ENCODE data around the gene TUBB3. TPM values are rescaled to one million over a fixed set of nuclear protein-coding genes. Genes with fewer than 3 reads are reported as not detected.
A peak's percentile ranks its signal among the peaks of the same experiment; 100 is the strongest.

TUBB3 gene
- total RNA-seq, 1 experiment from 2014 or later, result 173 TPM

GRCh38 chr16:89921131-89921701 is 1.9 kb upstream of the TUBB3 start:
- Histone ChIP-seq H2AFZ (ENCODE audit: low read depth, low read length, poor library complexity, severe bottlenecking) (no peak overlapping the region), H3K9me3 (ENCODE audit: control insufficient read depth in 1 of 2, insufficient read depth in 1 of 2, low read depth in 1 of 2, low read length in 2 of 2) (no peaks in the 10 kb centered on the region), H3K27me3 (ENCODE audit: insufficient read depth, low read length) (no peaks in the 10 kb centered on the region), H3K4me3 (replicated peaks in 1 of 2; ENCODE audit: low read depth in 1 of 2, low read length in 2 of 2) (peak overlapping the region; percentile 74 to 91), H3K4me2 (ENCODE audit: low read length) (peak overlapping the region; percentile 79), H3K4me1 (ENCODE audit: control insufficient read depth in 1 of 2, insufficient read depth in 2 of 2, low read length in 2 of 2) (peaks cover 52 to 88% of the 10 kb centered on the region in 2 experiments), H3K9ac (ENCODE audit: low read length) (peak overlapping the region; percentile 74), H3K9me2 (ENCODE audit: insufficient read depth) (no peaks in the 10 kb centered on the region), H4K20me1 (ENCODE audit: insufficient read depth) (peaks cover 8% of the 10 kb centered on the region; the same call in 1 of the 2 replicates), H3K36me3 (ENCODE audit: control insufficient read depth in 1 of 2, insufficient read depth in 2 of 2, low read length in 2 of 2) (peaks cover 0 to 2% of the 10 kb centered on the region in 2 experiments; a peak in 1 of 4 replicates), H3K27ac (ENCODE audit: low read depth, low read length) (peak overlapping the region; percentile 100), H3K79me2 (ENCODE audit: insufficient read depth, low read length) (peaks cover 30% of the 10 kb centered on the region)
- no peak for TF ChIP-seq CTCF (IDR thresholded peaks at IDR 0.05 in 2 of 3, conservative IDR thresholded peaks at IDR 0.05 in 1 of 3; ENCODE audit: borderline replicate concordance in 1 of 3, insufficient read depth in 1 of 3, low read depth in 2 of 3, low read length in 2 of 3)
- TF ChIP-seq EZH2 (IDR thresholded peaks at IDR 0.05), result no peak
- TF ChIP-seq ZBTB33 (IDR thresholded peaks at IDR 0.05; ENCODE audit: extremely low read depth, insufficient replicate concordance, low read length), result no peak
- no peak for TF ChIP-seq ATF3 (IDR thresholded peaks at IDR 0.05)
- TF ChIP-seq ZNF274 (IDR thresholded peaks at IDR 0.05; ENCODE audit: low read depth, low read length), result no peak
- no peak for TF ChIP-seq FOSL1 (IDR thresholded peaks at IDR 0.05; ENCODE audit: low read depth)
- 0 out of 2 replicates have a peak, but pooled peaks have one; percentile 51 for TF ChIP-seq ZFX (IDR thresholded peaks at IDR 0.05)
- no peak for TF ChIP-seq TCF7L2 (IDR thresholded peaks at IDR 0.05; ENCODE audit: borderline replicate concordance, extremely low read depth, insufficient read depth, insufficient read length)
- ChIA-PET RAD21 (ENCODE audit: low non-redundant PET in 1 of 2, low total read pairs in 2 of 2, uncharacterized antibody in 2 of 2, unreplicated experiment in 2 of 2) (interaction anchor here in 1 of 2 experiments (1.1 kb wide), 1 partner anchor 48 kb away, joined by 4 read pairs; the partner anchor contains the start of gene TCF25), CTCF (interaction anchor here (1.2 to 5.1 kb wide), 3 partner anchors 12 to 215 kb away, joined by 3 to 57 read pairs (median 5); no protein-coding TSS in a partner anchor), POLR2A (interaction anchor here (0.7 to 3.5 kb wide), 8 partner anchors 11 to 215 kb away, joined by 3 to 22 read pairs (median 11); partner anchors contain the start of gene TCF25)
- BruUV-seq (replicated peaks), result no TSS peak
- DNase-seq (ENCODE audit: low read depth, low spot score), result no peak
- peak; percentile 0 for ATAC-seq
- intact Hi-C loops (cut with micrococcal nuclease), result loop anchor here (5.0 kb wide), 1 partner anchor 49 kb away; the partner anchor contains the start of gene TCF25

Measured in HCT116 (cell line).